Gastroesophageal sphincter (tissue), 4 donors: ENCODE measurements around the gene DGLUCY. TPM values are rescaled to one million over a fixed set of nuclear protein-coding genes. Genes with fewer than 3 reads are reported as not detected.

Experiments
- ATAC-seq: fragments of 150-250 bp; one replicate; pipeline ENCODE4 v1.9.1; 2016; ENCODE audit warnings: mild to moderate bottlenecking, moderate library complexity
- H3K27ac ChIP-seq, 4 donors: fragments of 200-600 bp; sonication (generic) in 3 of 4; 1 replicate in 3 of 4; 2 replicates in 1 of 4; pipeline ENCODE4 v1.5.1; 2016 to 2019
- H3K27me3 ChIP-seq: fragments of 200-600 bp; sonication (generic); one replicate; pipeline ENCODE4 v1.5.1; 2019
- H3K36me3 ChIP-seq, 2 donors: fragments of 200-600 bp; sonication (generic); one replicate each; pipeline ENCODE4 v1.5.1; 2019; ENCODE audit warnings: control low read depth in 1 of 2
- H3K4me1 ChIP-seq, 3 donors: fragments of 200-600 bp; sonication (generic); 1 replicate in 2 of 3; 2 replicates in 1 of 3; pipeline ENCODE4 v1.5.1; 2016 to 2019; ENCODE audit warnings: control low read depth in 2 of 3
- H3K4me3 ChIP-seq, 2 donors: fragments of 200-600 bp; sonication (generic); one replicate each; pipeline ENCODE4 v1.5.1; 2019; ENCODE audit warnings: mild to moderate bottlenecking in 1 of 2, moderate library complexity in 1 of 2
- H3K9me3 ChIP-seq, 3 donors: fragments of 200-600 bp; sonication (generic); one replicate each; pipeline ENCODE4 v1.5.1; 2017 to 2019; ENCODE audit warnings: control low read depth in 2 of 3
- EP300 ChIP-seq: sonication (generic); formaldehyde crosslinking; IDR thresholded peaks from one replicate; pipeline ENCODE4 v1.6.1; 2017; ENCODE audit warnings: antibody characterized with exemption, mild to moderate bottlenecking
- POLR2A ChIP-seq, 2 donors: fragments of 450-650 bp; IDR thresholded peaks; one replicate each; pipeline ENCODE4 v1.6.1; 2017; ENCODE audit warnings: antibody characterized with exemption in 2 of 2, mild to moderate bottlenecking in 2 of 2, moderate library complexity in 1 of 2
- POLR2AphosphoS5 ChIP-seq: sonication (generic); formaldehyde crosslinking; IDR thresholded peaks from one replicate; pipeline ENCODE4 v1.6.1; 2017; ENCODE audit warnings: antibody characterized with exemption
- WGBS, 2 donors: methylation state at CpG; one replicate each; pipeline ENCODE4 v1.1.5; 2018; ENCODE audit warnings: low coverage in 1 of 2; 5-methylcytosine and 5-hydroxymethylcytosine counted together
- total RNA-seq, 4 donors: library from RNA; depleted of rRNA; stranded (reverse); fragments of >200 nt; gene quantifications; one replicate each; pipeline ENCODE4 v1.1.0, GENCODE V29; 2016
- TF ChIP-seq, protein P1 (sequence below), 4 experiments: fragments of 200-600 bp in 2 of 4; fragments of 450-650 bp in 2 of 4; sonication (generic) in 1 of 4; IDR thresholded peaks; one replicate each; pipeline ENCODE4 v1.5.1; 2017 to 2019; ENCODE audit warnings: antibody characterized with exemption in 4 of 4, mild to moderate bottlenecking in 2 of 4, moderate library complexity in 2 of 4

Gene DGLUCY
- total RNA-seq, 4 donors from 2014 or later, result 52.8 to 118 (median 77.3) TPM

DNA sequence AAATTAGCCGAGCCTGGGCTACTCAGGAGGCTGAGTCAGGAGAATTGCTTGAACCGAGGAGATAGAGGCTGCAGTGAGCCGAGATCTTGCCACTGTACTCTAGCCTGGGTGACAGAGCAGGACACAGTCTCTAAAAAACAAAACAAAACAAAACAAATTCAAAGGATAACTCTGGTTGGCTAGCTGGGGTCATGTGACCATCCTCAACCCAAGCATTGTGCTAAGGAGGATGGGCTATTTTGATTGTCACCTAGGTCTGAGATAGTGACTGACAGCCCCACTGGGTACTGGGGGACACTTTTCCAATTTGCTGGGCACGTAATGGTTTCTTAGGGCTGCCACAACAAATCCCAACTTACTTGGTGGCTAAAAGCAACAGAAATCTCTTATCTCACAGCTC, 11.9 kb downstream of the DGLUCY start:
- Histone ChIP-seq H3K36me3 (peaks cover 0 to 17% of the 10 kb centered on the region in 2 donors), H3K27ac (peak overlapping the region; percentile 70 to 96 (median 81)), H3K27me3 (no peaks in the 10 kb centered on the region), H3K9me3 (no peaks in the 10 kb centered on the region), H3K4me1 (peaks cover 6 to 65% (median 7%) of the 10 kb centered on the region in 3 donors), H3K4me3 (no peak overlapping the region)
- WGBS, 2 donors, result 79 to 94% methylated on average over 4 of the region's 4 CpGs
- ATAC-seq, result no peak
- no peak for TF ChIP-seq EP300
- no peak for TF ChIP-seq POLR2A (IDR thresholded peaks at IDR 0.05)

DNA sequence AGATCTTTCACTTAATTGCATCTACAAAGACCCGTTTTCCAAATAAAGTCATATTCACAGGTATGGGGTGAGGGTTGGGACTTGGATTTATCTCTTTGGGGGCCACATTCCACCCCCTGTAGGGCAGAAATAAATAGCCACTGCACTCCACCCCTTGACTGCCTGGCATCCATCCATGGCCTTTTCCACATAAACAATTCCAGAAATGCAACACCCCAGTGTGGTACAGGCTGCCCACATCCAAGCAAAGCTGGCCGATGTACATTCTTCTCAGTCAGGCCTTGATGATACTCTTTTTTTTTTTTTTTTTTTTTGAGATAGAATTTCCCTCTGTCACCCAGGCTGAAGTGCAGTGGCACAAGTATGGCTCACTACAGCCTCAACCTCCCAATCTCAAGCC, 12.9 kb downstream of the DGLUCY start:
- peak overlapping the region in 3 of 4 donors; percentile 77 to 96 (median 85) for H3K27ac ChIP-seq
- TF ChIP-seq POLR2AphosphoS5 (no peak), EP300 (no peak), POLR2A (IDR thresholded peaks at IDR 0.05) (no peak)
- TF ChIP-seq, protein P1, sequence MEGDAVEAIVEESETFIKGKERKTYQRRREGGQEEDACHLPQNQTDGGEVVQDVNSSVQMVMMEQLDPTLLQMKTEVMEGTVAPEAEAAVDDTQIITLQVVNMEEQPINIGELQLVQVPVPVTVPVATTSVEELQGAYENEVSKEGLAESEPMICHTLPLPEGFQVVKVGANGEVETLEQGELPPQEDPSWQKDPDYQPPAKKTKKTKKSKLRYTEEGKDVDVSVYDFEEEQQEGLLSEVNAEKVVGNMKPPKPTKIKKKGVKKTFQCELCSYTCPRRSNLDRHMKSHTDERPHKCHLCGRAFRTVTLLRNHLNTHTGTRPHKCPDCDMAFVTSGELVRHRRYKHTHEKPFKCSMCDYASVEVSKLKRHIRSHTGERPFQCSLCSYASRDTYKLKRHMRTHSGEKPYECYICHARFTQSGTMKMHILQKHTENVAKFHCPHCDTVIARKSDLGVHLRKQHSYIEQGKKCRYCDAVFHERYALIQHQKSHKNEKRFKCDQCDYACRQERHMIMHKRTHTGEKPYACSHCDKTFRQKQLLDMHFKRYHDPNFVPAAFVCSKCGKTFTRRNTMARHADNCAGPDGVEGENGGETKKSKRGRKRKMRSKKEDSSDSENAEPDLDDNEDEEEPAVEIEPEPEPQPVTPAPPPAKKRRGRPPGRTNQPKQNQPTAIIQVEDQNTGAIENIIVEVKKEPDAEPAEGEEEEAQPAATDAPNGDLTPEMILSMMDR (IDR thresholded peaks at IDR 0.05), result no peak
- H3K36me3 ChIP-seq, result peaks cover 0 to 25% of the 10 kb centered on the region in 2 donors
- no peaks in the 10 kb centered on the region for H3K27me3 ChIP-seq
- WGBS, 2 donors, result 63 to 68% methylated on average over 2 of the region's 2 CpGs
- ATAC-seq, result no peak
- H3K4me1 ChIP-seq, result peaks cover 6 to 56% (median 7%) of the 10 kb centered on the region in 3 donors
- H3K9me3 ChIP-seq, result no peaks in the 10 kb centered on the region
- H3K4me3 ChIP-seq, result no peak overlapping the region

DNA sequence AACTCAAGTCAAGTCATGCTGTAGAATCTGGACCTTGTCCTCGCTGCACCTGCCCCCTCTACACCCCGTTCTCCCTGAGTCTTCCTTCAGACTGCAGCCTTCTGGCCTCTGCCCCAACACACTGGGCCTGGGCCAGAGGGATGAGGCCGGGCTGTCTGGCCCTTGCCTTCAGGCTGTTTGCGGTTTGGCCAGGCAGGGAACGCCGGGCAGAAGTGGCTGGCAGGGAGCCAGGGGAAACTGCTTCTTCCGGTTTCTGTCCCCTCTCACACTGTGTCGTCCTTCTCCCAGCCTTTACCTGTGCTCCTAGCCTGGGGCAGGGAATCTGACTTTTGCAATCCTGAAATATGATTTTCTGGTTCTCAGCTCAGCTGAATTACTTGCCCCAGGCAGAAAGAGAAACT, 13.5 kb downstream of the DGLUCY start:
- Histone ChIP-seq H3K27me3 (no peaks in the 10 kb centered on the region), H3K9me3 (no peaks in the 10 kb centered on the region), H3K4me3 (no peak overlapping the region), H3K27ac (peak overlapping the region in 3 of 4 donors; percentile 68 to 96 (median 85)), H3K36me3 (peaks cover 0 to 31% of the 10 kb centered on the region in 2 donors), H3K4me1 (peaks cover 6 to 50% (median 7%) of the 10 kb centered on the region in 3 donors)
- TF ChIP-seq, protein P1 (IDR thresholded peaks at IDR 0.05), result no peak
- 61% methylated on average over 6 of the region's 8 CpGs; no CpG with 5 or more reads in 1 of the 2 donors for WGBS, 2 donors
- no peak for ATAC-seq

DNA sequence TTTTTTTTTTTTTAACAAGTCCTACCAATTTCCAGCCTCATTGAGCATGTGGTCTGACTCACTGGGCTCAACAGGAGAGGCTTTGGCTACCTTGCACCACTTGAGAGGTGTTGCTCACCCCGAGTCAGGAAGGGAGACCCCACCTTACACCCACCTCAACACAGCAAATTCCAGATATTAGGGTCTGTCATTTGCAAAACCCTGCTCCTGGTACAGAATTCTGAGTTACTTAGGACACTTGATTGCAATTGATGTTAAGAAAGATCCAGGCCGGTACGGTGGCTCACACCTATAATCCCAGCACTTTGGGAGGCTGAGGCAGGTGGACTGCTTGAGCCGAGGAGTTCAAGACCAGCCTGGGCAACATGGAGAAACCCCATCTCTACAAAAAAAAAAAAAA, 14.1 kb downstream of the DGLUCY start:
- H3K27ac ChIP-seq, result peak overlapping the region in 2 of 4 donors; percentile 85 to 96

DNA sequence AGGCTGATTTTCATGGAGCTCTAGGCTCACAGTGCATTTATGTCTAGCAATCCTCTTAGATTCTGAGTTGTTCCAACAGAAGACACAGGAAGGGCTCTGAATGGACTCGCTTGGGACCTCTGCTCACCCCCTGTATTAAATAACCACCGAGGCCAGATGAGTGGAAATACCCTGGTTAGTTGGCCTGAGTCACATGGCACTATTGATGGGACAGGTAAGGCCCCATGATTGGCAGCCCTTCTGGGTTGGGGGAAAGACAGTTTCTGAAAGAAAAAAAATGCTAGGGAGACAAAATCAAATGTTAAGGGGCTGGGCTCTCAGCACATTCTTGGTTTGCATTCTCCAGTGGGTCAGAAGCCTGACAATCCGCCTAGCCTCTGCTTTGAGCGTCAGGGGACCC, 14.8 kb downstream of the DGLUCY start:
- 85 to 88% methylated on average over 2 to 3 of the region's 4 CpGs for WGBS, 2 donors
- no peak for TF ChIP-seq POLR2AphosphoS5
- TF ChIP-seq, protein P1 (IDR thresholded peaks at IDR 0.05), result no peak
- TF ChIP-seq POLR2A (IDR thresholded peaks at IDR 0.05), result no peak
- no peak for TF ChIP-seq EP300
- Histone ChIP-seq H3K9me3 (no peaks in the 10 kb centered on the region), H3K4me1 (peaks cover 4 to 38% (median 6%) of the 10 kb centered on the region in 3 donors), H3K27me3 (no peaks in the 10 kb centered on the region), H3K4me3 (no peak overlapping the region), H3K27ac (peak overlapping the region in 3 of 4 donors; percentile 56 to 96 (median 85)), H3K36me3 (peaks cover 0 to 42% of the 10 kb centered on the region in 2 donors)
- ATAC-seq, result no peak

More for the DNA sequence above, 14.1 kb downstream of the DGLUCY start:
- Histone ChIP-seq H3K4me3 (no peak overlapping the region), H3K9me3 (no peaks in the 10 kb centered on the region), H3K36me3 (peaks cover 0 to 36% of the 10 kb centered on the region in 2 donors), H3K27me3 (no peaks in the 10 kb centered on the region), H3K4me1 (peaks cover 6 to 45% (median 7%) of the 10 kb centered on the region in 3 donors)
- no peak for ATAC-seq
- no peak for TF ChIP-seq POLR2AphosphoS5
- TF ChIP-seq, protein P1 (IDR thresholded peaks at IDR 0.05), result no peak
- TF ChIP-seq POLR2A (IDR thresholded peaks at IDR 0.05), result no peak
- no peak for TF ChIP-seq EP300
- 93% methylated on average over 4 of the region's 4 CpGs; no CpG with 5 or more reads in 1 of the 2 donors for WGBS, 2 donors
